Peyer's patch (tissue), 4 donors: ENCODE measurements around the gene GFOD1.

ENCODE experiments used
- POLR2A ChIP-seq, 2 donors: fragments of 450-650 bp; IDR thresholded peaks; one replicate each; pipeline ENCODE4 v1.5.1; 2017; ENCODE audit warnings: antibody characterized with exemption in 2 of 2, mild to moderate bottlenecking in 2 of 2, moderate library complexity in 2 of 2
- TF ChIP-seq, protein P1 (sequence below), 6 experiments: fragments of 450-650 bp in 4 of 6; fragments of 200-600 bp in 2 of 6; sonication (generic) in 1 of 6; IDR thresholded peaks; one replicate each; pipeline ENCODE4 v1.5.1; 2017 to 2019; ENCODE audit warnings: antibody characterized with exemption in 6 of 6, mild to moderate bottlenecking in 3 of 6, moderate library complexity in 1 of 6

DNA sequence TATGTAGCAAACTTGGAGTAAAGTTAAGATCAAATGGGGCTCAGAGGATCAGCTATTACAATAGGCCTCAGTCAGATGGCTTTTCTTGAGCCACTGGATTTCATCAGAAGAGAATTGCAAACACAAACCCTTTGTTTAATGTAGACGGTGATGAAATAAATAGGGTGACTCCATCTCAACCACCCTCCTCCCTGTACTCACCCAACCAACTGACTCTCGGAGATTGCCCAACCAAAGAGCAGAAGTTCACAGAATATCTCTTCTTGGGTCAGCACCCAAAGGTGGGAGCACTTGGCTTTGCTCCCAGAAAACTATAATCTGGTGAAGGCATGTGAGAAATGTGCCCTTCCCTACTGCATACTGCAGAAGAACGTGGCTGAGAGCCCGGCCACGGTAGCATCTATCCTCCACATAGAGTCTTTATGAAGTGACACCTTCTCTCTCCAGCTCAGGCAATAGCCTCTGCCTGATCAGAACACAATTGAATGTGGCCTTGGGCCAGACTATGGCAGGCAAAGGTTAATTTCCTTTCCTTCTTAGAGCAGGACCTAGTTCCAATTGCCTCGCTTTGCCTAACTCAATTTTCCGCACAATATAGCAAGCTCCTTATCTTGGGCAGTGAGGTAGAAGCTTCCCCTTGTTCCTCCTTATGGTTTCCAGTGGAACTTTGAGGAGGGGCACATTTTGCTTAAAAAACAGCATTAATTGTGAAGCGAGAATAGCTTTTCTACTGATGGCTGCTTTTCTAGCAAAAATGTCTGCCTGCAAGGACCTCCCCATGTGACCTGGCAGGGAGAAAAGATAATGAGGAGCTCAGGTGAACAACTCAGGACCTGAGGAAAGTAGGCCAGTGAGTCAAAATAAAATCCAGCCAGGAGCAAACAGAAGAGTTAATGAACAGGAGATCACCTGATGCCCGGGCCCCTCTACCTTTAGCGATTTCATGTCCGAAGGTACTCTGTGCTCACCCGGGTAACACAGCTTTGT is 79.4 kb downstream of the GFOD1 start:
- TF ChIP-seq, protein P1, sequence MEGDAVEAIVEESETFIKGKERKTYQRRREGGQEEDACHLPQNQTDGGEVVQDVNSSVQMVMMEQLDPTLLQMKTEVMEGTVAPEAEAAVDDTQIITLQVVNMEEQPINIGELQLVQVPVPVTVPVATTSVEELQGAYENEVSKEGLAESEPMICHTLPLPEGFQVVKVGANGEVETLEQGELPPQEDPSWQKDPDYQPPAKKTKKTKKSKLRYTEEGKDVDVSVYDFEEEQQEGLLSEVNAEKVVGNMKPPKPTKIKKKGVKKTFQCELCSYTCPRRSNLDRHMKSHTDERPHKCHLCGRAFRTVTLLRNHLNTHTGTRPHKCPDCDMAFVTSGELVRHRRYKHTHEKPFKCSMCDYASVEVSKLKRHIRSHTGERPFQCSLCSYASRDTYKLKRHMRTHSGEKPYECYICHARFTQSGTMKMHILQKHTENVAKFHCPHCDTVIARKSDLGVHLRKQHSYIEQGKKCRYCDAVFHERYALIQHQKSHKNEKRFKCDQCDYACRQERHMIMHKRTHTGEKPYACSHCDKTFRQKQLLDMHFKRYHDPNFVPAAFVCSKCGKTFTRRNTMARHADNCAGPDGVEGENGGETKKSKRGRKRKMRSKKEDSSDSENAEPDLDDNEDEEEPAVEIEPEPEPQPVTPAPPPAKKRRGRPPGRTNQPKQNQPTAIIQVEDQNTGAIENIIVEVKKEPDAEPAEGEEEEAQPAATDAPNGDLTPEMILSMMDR (IDR thresholded peaks at IDR 0.05), result no peak
- no peak for TF ChIP-seq POLR2A (IDR thresholded peaks at IDR 0.05)
